Mesenchymal stem cell (in vitro differentiated cells and primary cell): ENCODE data around the gene KCNH3.

Experiments used
- DNase-seq: peaks from one replicate; pipeline ENCODE4 v3.0.0-alpha.2; 2013
- H2AFZ ChIP-seq: one replicate; pipeline ENCODE4 v1.6.1; 2013; ENCODE audit warnings: low read depth, mild to moderate bottlenecking, control low read depth, inconsistent platforms, low read length, moderate library complexity
- H2AK5ac ChIP-seq: 2 replicates; pipeline ENCODE4 v1.6.1; 2013; ENCODE audit warnings: low read length, moderate library complexity, mild to moderate bottlenecking, inconsistent platforms; ENCODE audit not compliant: severe bottlenecking
- H2BK120ac ChIP-seq: one replicate; pipeline ENCODE4 v1.6.1; 2013; ENCODE audit warnings: low read depth, mild to moderate bottlenecking, inconsistent platforms, low read length, moderate library complexity
- H2BK12ac ChIP-seq, 2 experiments: one replicate each; pipeline ENCODE4 v1.6.1; 2013; ENCODE audit warnings: inconsistent platforms in 2 of 2, low read length in 2 of 2, mild to moderate bottlenecking in 2 of 2, moderate library complexity in 2 of 2, control low read depth in 1 of 2
- H2BK15ac ChIP-seq: one replicate; pipeline ENCODE4 v1.6.1; 2013; ENCODE audit warnings: mild to moderate bottlenecking, low read depth, inconsistent platforms; ENCODE audit not compliant: poor library complexity, severe bottlenecking
- H2BK5ac ChIP-seq: 2 replicates; pipeline ENCODE4 v1.6.1; 2013; ENCODE audit warnings: low read depth, mild to moderate bottlenecking, low read length, control low read depth, inconsistent platforms; ENCODE audit not compliant: poor library complexity, severe bottlenecking
- H3K14ac ChIP-seq, 2 experiments: one replicate each; pipeline ENCODE4 v1.6.1; 2013; ENCODE audit warnings: inconsistent platforms in 2 of 2, low read length in 2 of 2, control low read depth in 1 of 2, mild to moderate bottlenecking in 1 of 2, moderate library complexity in 1 of 2
- H3K18ac ChIP-seq, 2 experiments: one replicate each; pipeline ENCODE4 v1.6.1; 2013; ENCODE audit warnings: inconsistent platforms in 2 of 2, low read length in 2 of 2, control low read depth in 1 of 2, low read depth in 1 of 2, mild to moderate bottlenecking in 1 of 2
- H3K23ac ChIP-seq, 2 experiments: one replicate each; pipeline ENCODE4 v1.6.1; 2013; ENCODE audit warnings: inconsistent platforms in 2 of 2, low read length in 2 of 2, mild to moderate bottlenecking in 2 of 2, moderate library complexity in 2 of 2, control low read depth in 1 of 2
- H3K27ac ChIP-seq: 2 replicates; pipeline ENCODE4 v1.5.1; 2013; ENCODE audit warnings: mild to moderate bottlenecking, moderate library complexity, low read length, control low read depth, inconsistent platforms; ENCODE audit not compliant: poor library complexity, severe bottlenecking
- H3K27me3 ChIP-seq, 2 experiments: 2 replicates each; pipeline versions ENCODE4 v1.6.1 to v1.7.0; 2013; ENCODE audit warnings: low read length in 2 of 2, mild to moderate bottlenecking in 2 of 2, moderate library complexity in 2 of 2, control low read depth in 1 of 2, inconsistent platforms in 1 of 2; ENCODE audit not compliant: control insufficient read depth in 1 of 2, insufficient read depth in 1 of 2
- H3K36me3 ChIP-seq, 2 experiments: 2 replicates each; pipeline versions ENCODE4 v1.6.1 to v1.7.0; 2013; ENCODE audit warnings: low read length in 2 of 2, control low read depth in 1 of 2, inconsistent platforms in 1 of 2, low read depth in 1 of 2, mild to moderate bottlenecking in 1 of 2; ENCODE audit not compliant: insufficient read depth in 2 of 2, control insufficient read depth in 1 of 2
- H3K4ac ChIP-seq, 2 experiments: one replicate each; pipeline ENCODE4 v1.6.1; 2013; ENCODE audit warnings: inconsistent platforms in 2 of 2, low read length in 2 of 2, mild to moderate bottlenecking in 2 of 2, moderate library complexity in 2 of 2, control low read depth in 1 of 2, low read depth in 1 of 2
- H3K4me1 ChIP-seq: 2 replicates; pipeline ENCODE4 v1.6.1; 2013; ENCODE audit warnings: low read depth, low read length, control low read depth; ENCODE audit not compliant: control insufficient read depth, insufficient read depth
- H3K4me2 ChIP-seq: 2 replicates; pipeline ENCODE4 v1.6.1; 2013; ENCODE audit warnings: low read length, mild to moderate bottlenecking, inconsistent platforms; ENCODE audit not compliant: poor library complexity, severe bottlenecking
- H3K4me3 ChIP-seq, 2 experiments: 2 replicates each; pipeline versions ENCODE4 v1.5.1 to v1.7.0; 2013; ENCODE audit warnings: low read length in 2 of 2, mild to moderate bottlenecking in 2 of 2, control low read depth in 1 of 2, low read depth in 1 of 2; ENCODE audit not compliant: insufficient read depth in 1 of 2
- H3K79me1 ChIP-seq: replicated peaks from 2 replicates; pipeline ENCODE4 v1.6.1; 2013; ENCODE audit warnings: mild to moderate bottlenecking, control low read depth, low read length, inconsistent platforms; ENCODE audit not compliant: poor library complexity, severe bottlenecking
- H3K9ac ChIP-seq: 2 replicates; pipeline ENCODE4 v1.7.0; 2013; ENCODE audit warnings: mild to moderate bottlenecking, low read length, moderate library complexity
- H3K9me3 ChIP-seq: 2 replicates; pipeline ENCODE4 v1.7.0; 2013; ENCODE audit warnings: mild to moderate bottlenecking, low read length; ENCODE audit not compliant: control insufficient read depth
- H4K8ac ChIP-seq: one replicate; pipeline ENCODE4 v1.6.1; 2013; ENCODE audit warnings: inconsistent platforms, mild to moderate bottlenecking, low read length, moderate library complexity
- H4K91ac ChIP-seq: one replicate; pipeline ENCODE4 v1.6.1; 2013; ENCODE audit warnings: mild to moderate bottlenecking, low read length, inconsistent platforms
- WGBS: methylation state at CpG from one replicate; pipeline ENCODE4 v1.1.7; 2013; ENCODE audit warnings: mixed read lengths; 5-methylcytosine and 5-hydroxymethylcytosine counted together

KCNH3 gene

GRCh38 chr12:49540229-49541139, 1.7 kb downstream of the KCNH3 start:
- Histone ChIP-seq H3K4me1 (peaks cover 27% of the 10 kb centered on the region), H3K18ac (no peak overlapping the region), H3K4me3 (no peak overlapping the region), H3K27ac (no peak overlapping the region), H2AK5ac (no peak overlapping the region), H4K8ac (no peak overlapping the region), H3K23ac (no peak overlapping the region), H3K4ac (no peak overlapping the region), H3K9ac (no peak overlapping the region), H2BK120ac (no peak overlapping the region), H3K27me3 (peaks cover 59 to 82% of the 10 kb centered on the region in 2 experiments), H3K79me1 (no peaks in the 10 kb centered on the region), H3K9me3 (no peaks in the 10 kb centered on the region), H2AFZ (no peak overlapping the region), H2BK15ac (no peak overlapping the region), H3K14ac (no peak overlapping the region), H3K36me3 (no peaks in the 10 kb centered on the region), H2BK5ac (no peak overlapping the region), H4K91ac (no peak overlapping the region), H3K4me2 (no peak overlapping the region), H2BK12ac (no peak overlapping the region)
- no peak for DNase-seq
- 55% methylated on average over 20 of the region's 21 CpGs for WGBS

DNA sequence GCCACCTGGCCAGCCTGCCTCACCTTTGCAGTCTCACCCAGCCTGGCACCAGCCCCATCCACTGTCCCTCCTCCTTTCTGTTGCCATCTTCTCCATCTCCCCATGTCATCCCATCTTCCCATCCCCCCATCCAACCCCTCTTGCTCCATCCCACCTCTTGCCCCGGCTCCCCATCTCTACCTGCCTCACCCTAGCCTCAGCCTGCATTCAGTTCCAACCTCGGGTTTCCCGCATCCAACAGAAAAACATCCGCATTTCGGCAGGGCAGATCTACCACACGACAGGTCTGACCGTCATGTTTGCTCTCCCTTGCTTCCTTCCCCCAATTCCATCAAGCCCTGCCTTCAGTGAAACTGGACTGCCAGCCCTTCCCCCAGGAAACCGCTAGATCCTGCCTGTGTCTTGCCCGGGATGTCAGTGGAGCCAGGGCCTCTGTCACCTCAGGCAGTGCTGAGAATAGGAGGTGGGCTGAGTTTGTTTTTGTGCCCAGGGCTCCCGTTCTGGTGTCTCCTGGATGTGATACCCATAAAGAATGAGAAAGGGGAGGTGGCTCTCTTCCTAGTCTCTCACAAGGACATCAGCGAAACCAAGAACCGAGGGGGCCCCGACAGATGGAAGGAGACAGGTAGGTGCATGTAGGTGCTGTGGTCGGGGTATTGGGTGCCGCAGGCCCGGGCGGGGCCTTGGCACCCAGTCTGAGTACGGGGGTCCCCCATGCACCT, 2.5 kb downstream of the KCNH3 start:
- H3K4me3 ChIP-seq: no peak overlapping the region
- no peak overlapping the region for H3K9ac ChIP-seq
- H3K18ac ChIP-seq: no peak overlapping the region
- no peak overlapping the region for H2BK5ac ChIP-seq
- no peak overlapping the region for H2BK12ac ChIP-seq
- H4K91ac ChIP-seq: no peak overlapping the region
- H3K4ac ChIP-seq: no peak overlapping the region
- H2AFZ ChIP-seq: no peak overlapping the region
- no peak for DNase-seq
- no peaks in the 10 kb centered on the region for H3K36me3 ChIP-seq
- no peak overlapping the region for H3K27ac ChIP-seq
- H2AK5ac ChIP-seq: no peak overlapping the region
- peaks cover 22% of the 10 kb centered on the region for H3K4me1 ChIP-seq
- H3K14ac ChIP-seq: no peak overlapping the region
- no peak overlapping the region for H3K4me2 ChIP-seq
- no peaks in the 10 kb centered on the region for H3K9me3 ChIP-seq
- H3K27me3 ChIP-seq: peaks cover 67 to 88% of the 10 kb centered on the region in 2 experiments
- H2BK120ac ChIP-seq: no peak overlapping the region
- no peak overlapping the region for H4K8ac ChIP-seq
- 80% methylated on average over 18 of the region's 18 CpGs for WGBS
- peak overlapping the region; percentile 29 for H2BK15ac ChIP-seq
- H3K23ac ChIP-seq: no peak overlapping the region
- no peaks in the 10 kb centered on the region for H3K79me1 ChIP-seq

GRCh38 chr12:49541911-49542505, 3.2 kb downstream of the KCNH3 start:
- H2BK12ac ChIP-seq: no peak overlapping the region
- DNase-seq: no peak
- no peak overlapping the region for H2AFZ ChIP-seq
- no peak overlapping the region for H3K23ac ChIP-seq
- peaks cover 74 to 87% of the 10 kb centered on the region in 2 experiments for H3K27me3 ChIP-seq
- no peak overlapping the region for H2AK5ac ChIP-seq
- no peak overlapping the region for H3K27ac ChIP-seq
- no peak overlapping the region for H3K14ac ChIP-seq
- no peak overlapping the region for H3K4ac ChIP-seq
- 81% methylated on average over 6 of the region's 7 CpGs for WGBS
- no peak overlapping the region for H2BK120ac ChIP-seq
- peaks cover 21% of the 10 kb centered on the region for H3K4me1 ChIP-seq
- no peaks in the 10 kb centered on the region for H3K36me3 ChIP-seq
- no peak overlapping the region for H3K9ac ChIP-seq
- H3K4me2 ChIP-seq: no peak overlapping the region
- no peak overlapping the region for H3K4me3 ChIP-seq
- H2BK5ac ChIP-seq: no peak overlapping the region
- H3K79me1 ChIP-seq: no peaks in the 10 kb centered on the region
- no peak overlapping the region for H3K18ac ChIP-seq
- no peaks in the 10 kb centered on the region for H3K9me3 ChIP-seq
- no peak overlapping the region for H2BK15ac ChIP-seq
- H4K91ac ChIP-seq: no peak overlapping the region
- H4K8ac ChIP-seq: no peak overlapping the region

DNA sequence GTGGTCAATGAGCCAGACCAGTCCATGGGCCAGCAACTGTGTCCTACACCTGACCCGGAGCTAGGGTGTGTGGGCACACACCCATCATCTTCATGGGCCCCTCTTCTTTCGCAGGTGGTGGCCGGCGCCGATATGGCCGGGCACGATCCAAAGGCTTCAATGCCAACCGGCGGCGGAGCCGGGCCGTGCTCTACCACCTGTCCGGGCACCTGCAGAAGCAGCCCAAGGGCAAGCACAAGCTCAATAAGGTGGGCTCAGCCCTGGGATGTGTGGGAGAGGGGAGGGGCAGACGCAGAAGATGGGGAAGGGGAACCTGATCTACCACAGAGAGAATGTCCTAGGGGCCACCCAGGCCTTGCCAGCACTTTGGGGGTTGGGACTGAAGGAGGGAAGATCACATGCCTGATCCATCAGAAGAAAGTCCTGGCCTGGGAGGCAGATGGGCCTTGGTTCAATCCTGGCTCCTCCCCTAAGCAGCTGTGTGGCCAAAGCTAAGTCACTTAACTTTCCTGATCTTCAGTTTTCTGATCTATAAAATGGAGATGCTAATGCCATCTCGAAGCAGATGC, 3.8 kb downstream of the KCNH3 start:
- H2AK5ac ChIP-seq: no peak overlapping the region
- H3K9me3 ChIP-seq: no peaks in the 10 kb centered on the region
- no peak overlapping the region for H4K8ac ChIP-seq
- no peak overlapping the region for H3K9ac ChIP-seq
- no peak overlapping the region for H3K27ac ChIP-seq
- no peak for DNase-seq
- H3K23ac ChIP-seq: no peak overlapping the region
- H3K4me2 ChIP-seq: no peak overlapping the region
- no peak overlapping the region for H4K91ac ChIP-seq
- no peak overlapping the region for H2BK5ac ChIP-seq
- no peak overlapping the region for H2AFZ ChIP-seq
- H3K27me3 ChIP-seq: peaks cover 76 to 87% of the 10 kb centered on the region in 2 experiments
- H3K14ac ChIP-seq: no peak overlapping the region
- no peak overlapping the region for H3K4ac ChIP-seq
- WGBS: 96% methylated on average over 15 of the region's 15 CpGs
- no peaks in the 10 kb centered on the region for H3K79me1 ChIP-seq
- H2BK15ac ChIP-seq: no peak overlapping the region
- H2BK120ac ChIP-seq: no peak overlapping the region
- H3K4me1 ChIP-seq: peaks cover 17% of the 10 kb centered on the region
- no peak overlapping the region for H3K4me3 ChIP-seq
- H3K36me3 ChIP-seq: no peaks in the 10 kb centered on the region
- H3K18ac ChIP-seq: no peak overlapping the region
- no peak overlapping the region for H2BK12ac ChIP-seq
